ENCODE results near the gene C12orf50.
"Not testable (repeated sequence)": the region's sequence is repeated elsewhere in the genome, so short reads cannot be mapped to it uniquely, and the experiment has no call there.

The C12orf50 gene

GRCh38 chr12:88015825-88016224, 13.4 kb downstream of the C12orf50 start:
- H3K9me3 Mint-ChIP-seq = peaks cover 0 to 35% of the 10 kb centered on the region in 2 donors
- ATAC-seq = no peak
- H3K4me1 Mint-ChIP-seq = no peaks in the 10 kb centered on the region

GRCh38 chr12:88011755-88012154, 17.4 kb downstream of the C12orf50 start:
- no peak for DNase-seq

More at GRCh38 chr12:88015825-88016224, 13.4 kb downstream of the C12orf50 start:
- H3K4me3 Mint-ChIP-seq = no peak overlapping the region
- peaks cover 28% of the 10 kb centered on the region for H3K27me3 Mint-ChIP-seq
- DNase-seq = no peak
- no peak overlapping the region for H3K27ac Mint-ChIP-seq

GRCh38 chr12:88006351-88006750, 22.9 kb downstream of the C12orf50 start:
- H3K27ac Mint-ChIP-seq = no peak overlapping the region
- no peak overlapping the region for H3K4me3 Mint-ChIP-seq
- H3K27me3 Mint-ChIP-seq = no peaks in the 10 kb centered on the region
- DNase-seq (no peak), ATAC-seq (no peak)
- H3K9me3 Mint-ChIP-seq = peaks cover 0 to 8% of the 10 kb centered on the region in 2 donors
- H3K4me1 Mint-ChIP-seq = no peaks in the 10 kb centered on the region

More at GRCh38 chr12:88011755-88012154, 17.4 kb downstream of the C12orf50 start:
- no peak for ATAC-seq
- H3K4me1 Mint-ChIP-seq = no peaks in the 10 kb centered on the region
- no peaks in the 10 kb centered on the region for H3K9me3 Mint-ChIP-seq
- peaks cover 7% of the 10 kb centered on the region for H3K27me3 Mint-ChIP-seq
- H3K4me3 Mint-ChIP-seq = no peak overlapping the region
- no peak overlapping the region for H3K27ac Mint-ChIP-seq

- Mint-ChIP-seq H3K4me3 (no peak overlapping the region), H3K9me3 (peaks cover 0 to 8% of the 10 kb centered on the region in 2 donors), H3K4me1 (no peaks in the 10 kb centered on the region), H3K27ac (no peak overlapping the region), H3K27me3 (peaks cover 8% of the 10 kb centered on the region)
- DNase-seq = no peak
- ATAC-seq = no peak
These were observed 27.9 kb downstream of the C12orf50 start for GRCh38 chr12:88001327-88001726.

GRCh38 chr12:87995581-87996178, 33.5 kb downstream of the C12orf50 start:
- DNase-seq (peak; percentile 13 to 34), ATAC-seq (peak; percentile 79)
- H3K27me3 Mint-ChIP-seq = peaks cover 8% of the 10 kb centered on the region
- no peak overlapping the region for H3K4me3 Mint-ChIP-seq
- no peak overlapping the region for H3K27ac Mint-ChIP-seq
- H3K4me1 Mint-ChIP-seq = no peaks in the 10 kb centered on the region
- H3K9me3 Mint-ChIP-seq = no peaks in the 10 kb centered on the region

- Mint-ChIP-seq H3K4me1 (no peaks in the 10 kb centered on the region), H3K4me3 (no peak overlapping the region), H3K27ac (no peak overlapping the region), H3K9me3 (no peaks in the 10 kb centered on the region), H3K27me3 (peaks cover 8% of the 10 kb centered on the region)
- no peak for DNase-seq
- no peak for ATAC-seq
These were observed 37.7 kb downstream of the C12orf50 start for GRCh38 chr12:87991483-87991882.

- Mint-ChIP-seq H3K27me3 (peaks cover 8% of the 10 kb centered on the region), H3K9me3 (no peaks in the 10 kb centered on the region)
These were observed 40.7 kb downstream of the C12orf50 start for GRCh38 chr12:87988534-87988933.

GRCh38 chr12:87985069-87985675, 44.0 kb downstream of the C12orf50 start:
- H3K27ac Mint-ChIP-seq = no peak overlapping the region
- no peak for ATAC-seq
- DNase-seq = no peak
- no peaks in the 10 kb centered on the region for H3K4me1 Mint-ChIP-seq
- no peak overlapping the region for H3K4me3 Mint-ChIP-seq
- no peaks in the 10 kb centered on the region for H3K9me3 Mint-ChIP-seq
- peaks cover 14% of the 10 kb centered on the region for H3K27me3 Mint-ChIP-seq

More at GRCh38 chr12:87988534-87988933, 40.7 kb downstream of the C12orf50 start:
- ATAC-seq = no peak
- Mint-ChIP-seq H3K27ac (no peak overlapping the region), H3K4me3 (no peak overlapping the region), H3K4me1 (no peaks in the 10 kb centered on the region)
- no peak for DNase-seq

GRCh38 chr12:87982208-87982607, 47.0 kb downstream of the C12orf50 start:
- H3K9me3 Mint-ChIP-seq = no peaks in the 10 kb centered on the region
- no peak overlapping the region for H3K27ac Mint-ChIP-seq
- ATAC-seq = no peak
- H3K4me1 Mint-ChIP-seq = no peaks in the 10 kb centered on the region
- H3K4me3 Mint-ChIP-seq = no peak overlapping the region
- peaks cover 8% of the 10 kb centered on the region for H3K27me3 Mint-ChIP-seq
- no peak for DNase-seq

- Mint-ChIP-seq H3K27ac (no peak overlapping the region), H3K9me3 (no peaks in the 10 kb centered on the region), H3K4me1 (no peaks in the 10 kb centered on the region), H3K27me3 (peaks cover 9% of the 10 kb centered on the region), H3K4me3 (no peak overlapping the region)
- no peak for DNase-seq
- ATAC-seq = no peak
These were observed 47.7 kb downstream of the C12orf50 start for GRCh38 chr12:87981495-87981894.

GRCh38 chr12:87975879-87976278, 53.3 kb downstream of the C12orf50 start:
- ATAC-seq (no peak), DNase-seq (no peak)
- Mint-ChIP-seq H3K9me3 (peaks cover 0 to 7% of the 10 kb centered on the region in 2 donors), H3K4me3 (no peak overlapping the region), H3K4me1 (no peaks in the 10 kb centered on the region), H3K27me3 (peaks cover 6% of the 10 kb centered on the region), H3K27ac (no peak overlapping the region)

- no peak for ATAC-seq
- Mint-ChIP-seq H3K27me3 (no peaks in the 10 kb centered on the region), H3K27ac (no peak overlapping the region), H3K9me3 (no peaks in the 10 kb centered on the region), H3K4me1 (no peaks in the 10 kb centered on the region), H3K4me3 (no peak overlapping the region)
- DNase-seq = no peak
These were observed 61.3 kb downstream of the C12orf50 start for GRCh38 chr12:87967871-87968270.

GRCh38 chr12:87960566-87960965, 68.6 kb downstream of the C12orf50 start:
- H3K4me3 Mint-ChIP-seq = no peak overlapping the region
- no peak overlapping the region for H3K27ac Mint-ChIP-seq
- H3K9me3 Mint-ChIP-seq = no peaks in the 10 kb centered on the region
- DNase-seq (no peak), ATAC-seq (no peak)
- no peaks in the 10 kb centered on the region for H3K4me1 Mint-ChIP-seq
- H3K27me3 Mint-ChIP-seq = no peaks in the 10 kb centered on the region

- H3K4me1 Mint-ChIP-seq, H3K27me3 Mint-ChIP-seq, H3K9me3 Mint-ChIP-seq, H3K27ac Mint-ChIP-seq, DNase-seq, ATAC-seq, H3K4me3 Mint-ChIP-seq: not testable (repeated sequence)
These were observed 75.2 kb downstream of the C12orf50 start for GRCh38 chr12:87954028-87954427.

- ATAC-seq (no peak), DNase-seq (no peak)
- Mint-ChIP-seq H3K4me1 (no peaks in the 10 kb centered on the region), H3K9me3 (peaks cover 0 to 8% of the 10 kb centered on the region in 2 donors), H3K4me3 (no peak overlapping the region), H3K27me3 (no peaks in the 10 kb centered on the region), H3K27ac (no peak overlapping the region)
These were observed 75.8 kb downstream of the C12orf50 start for GRCh38 chr12:87953256-87953860.

GRCh38 chr12:87952850-87953249, 76.4 kb downstream of the C12orf50 start:
- Mint-ChIP-seq H3K9me3 (peaks cover 0 to 8% of the 10 kb centered on the region in 2 donors), H3K4me1 (no peaks in the 10 kb centered on the region), H3K27me3 (no peaks in the 10 kb centered on the region), H3K27ac (no peak overlapping the region), H3K4me3 (no peak overlapping the region)
- no peak for ATAC-seq
- no peak for DNase-seq

All from stimulated activated naive CD8-positive, alpha-beta T cell treated with anti-CD3 and anti-CD28 coated beads, Interleukin-15, amount 100 ng/mL, for 72 hours (primary cell).